IPS-NIHi11 (cell line): ENCODE results near the gene LRP1B.
A peak's percentile ranks its signal among the peaks of the same experiment; 100 is the strongest.
"Not testable (repeated sequence)": the region's sequence is repeated elsewhere in the genome, so short reads cannot be mapped to it uniquely, and the experiment has no call there.

Source experiments
- DNase-seq: peaks from one replicate; pipeline ENCODE4 v3.0.0; 2012; ENCODE audit warnings: mixed read lengths, low spot score

Gene LRP1B

DNA sequence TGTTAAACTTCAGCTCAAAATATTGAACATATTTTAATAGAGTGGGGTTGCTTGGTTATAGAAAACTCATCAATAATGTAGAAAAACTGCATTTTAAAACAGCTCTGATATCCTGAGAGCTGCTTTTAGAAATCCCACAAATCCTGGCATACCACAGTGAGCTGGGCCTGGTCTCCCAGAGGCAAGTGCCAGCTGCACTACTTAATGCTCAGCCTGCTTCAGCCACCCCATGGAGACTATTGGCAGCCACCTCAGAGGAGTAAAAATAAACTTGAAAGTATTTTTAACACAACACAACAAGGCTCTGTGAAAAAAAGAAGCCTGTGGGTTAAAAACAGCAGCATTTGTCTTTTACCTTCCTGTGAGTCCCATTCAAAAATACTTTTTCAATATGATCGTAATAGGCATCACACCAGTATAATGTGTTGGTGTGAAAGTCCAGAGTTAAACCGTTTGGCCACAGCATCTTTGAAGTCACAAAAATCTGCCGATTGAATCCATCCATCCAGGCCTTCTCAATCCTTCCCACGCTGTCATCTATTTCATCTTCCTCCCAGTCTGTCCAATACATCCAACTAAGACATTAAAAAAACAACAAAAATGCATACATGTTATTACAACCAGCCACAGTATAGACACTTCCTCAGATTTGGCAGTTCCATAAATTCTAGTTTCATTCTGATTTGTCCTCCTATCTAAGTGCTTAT is 1115.3 kb downstream of the LRP1B start:
- peak; percentile 8 for DNase-seq

DNA sequence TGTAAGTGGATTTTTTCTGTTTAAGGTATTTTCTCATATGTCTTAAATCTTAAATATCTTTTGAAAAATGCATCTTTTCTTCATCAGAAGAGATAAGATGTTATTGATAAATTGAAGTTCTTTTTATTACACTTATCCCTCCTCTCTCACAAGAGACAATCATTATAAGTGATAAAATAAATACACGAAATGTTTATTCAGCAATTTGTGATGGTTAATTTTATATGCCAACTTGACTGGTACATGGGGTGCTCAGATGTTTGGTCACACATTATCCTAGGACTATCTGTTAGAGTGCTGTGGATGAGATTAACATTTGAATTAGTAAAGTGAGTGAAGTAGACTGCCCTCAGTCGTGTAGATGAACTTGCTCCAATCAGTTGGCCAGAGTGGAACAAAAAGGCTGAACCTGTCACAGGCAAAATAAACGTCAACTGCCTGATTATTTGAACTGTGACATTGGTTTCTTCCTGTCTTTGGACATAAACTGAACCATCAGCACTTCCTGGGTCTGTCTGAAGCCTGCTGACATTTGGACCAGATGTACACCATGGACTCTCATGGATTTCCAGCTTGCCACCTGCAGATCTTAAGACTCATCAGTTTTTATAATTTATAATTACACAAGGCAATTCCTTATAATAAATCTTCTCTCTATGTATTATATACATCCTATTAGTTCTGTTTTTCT is 1126.7 kb downstream of the LRP1B start:
- DNase-seq, result no peak

- no peak for DNase-seq
These were observed 1129.1 kb downstream of the LRP1B start for GRCh38 chr2:141001750-141002149.

DNA sequence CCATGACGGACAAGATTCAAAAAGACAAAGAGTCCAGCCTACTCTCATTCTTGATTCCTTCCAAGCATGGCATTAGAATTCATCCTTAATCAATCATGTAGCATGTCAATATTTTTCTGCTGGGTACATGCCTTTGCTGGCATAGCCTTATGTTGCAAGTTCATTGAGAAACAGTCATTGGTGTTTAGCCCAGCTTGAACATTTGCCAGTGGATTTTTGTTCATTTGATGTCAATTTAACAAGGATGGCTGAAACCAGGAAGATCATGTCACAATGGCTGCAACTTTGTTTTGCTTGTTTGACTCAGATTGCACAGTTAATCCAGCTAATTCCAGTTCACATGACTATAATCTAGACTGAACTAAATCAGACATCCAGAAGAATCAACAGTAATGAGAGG is 1132.2 kb downstream of the LRP1B start:
- DNase-seq, result no peak

- no peak for DNase-seq
These were observed 1132.8 kb downstream of the LRP1B start for GRCh38 chr2:140998017-140998416.

DNA sequence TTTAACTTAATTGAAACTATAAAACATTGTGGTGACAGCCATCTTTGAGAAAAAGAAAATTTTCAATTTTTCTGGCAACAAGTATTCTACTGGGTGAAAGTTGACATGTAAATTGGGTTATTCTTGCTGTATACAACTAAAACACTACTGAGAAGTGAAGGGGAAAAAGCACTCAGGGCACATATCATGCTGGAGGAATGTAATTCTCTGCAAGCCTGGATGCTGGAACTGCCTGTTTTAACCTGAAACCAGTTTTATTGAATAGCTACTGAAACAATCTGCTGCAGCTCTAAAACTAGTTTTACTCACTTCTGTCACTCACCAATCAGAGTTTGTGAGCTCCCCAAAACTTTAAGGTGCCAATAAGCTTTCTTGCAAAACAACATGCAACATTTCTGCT is 1136.0 kb downstream of the LRP1B start:
- no peak for DNase-seq

- DNase-seq, result no peak
These were observed 1140.4 kb downstream of the LRP1B start for GRCh38 chr2:140990416-140990815.

GRCh38 chr2:140988597-140988996 is 1142.2 kb downstream of the LRP1B start:
- no peak for DNase-seq

- DNase-seq, result no peak
These were observed 1144.4 kb downstream of the LRP1B start for GRCh38 chr2:140986456-140986855.

- no peak for DNase-seq
These were observed 1155.6 kb downstream of the LRP1B start for GRCh38 chr2:140975237-140975636.

DNA sequence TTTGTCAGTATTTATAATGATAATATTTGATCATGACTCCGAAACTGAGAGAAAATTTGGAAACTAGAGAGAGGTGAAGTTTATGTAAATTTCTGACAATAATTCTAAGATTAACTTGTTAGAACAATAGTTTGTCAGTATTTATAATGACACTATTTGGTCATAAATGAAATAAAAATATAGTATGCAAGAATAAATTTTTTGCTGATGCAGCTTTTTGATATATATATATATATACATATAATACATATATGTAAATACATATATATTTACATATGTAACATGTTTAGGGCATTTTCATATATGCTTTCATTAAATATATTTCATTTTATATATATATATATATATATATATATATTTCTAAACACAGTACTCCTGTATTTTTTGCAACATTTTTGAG is 1158.1 kb downstream of the LRP1B start:
- DNase-seq, result no peak

- not testable (repeated sequence) for DNase-seq
These were observed 1166.5 kb downstream of the LRP1B start for GRCh38 chr2:140964324-140964723.

DNA sequence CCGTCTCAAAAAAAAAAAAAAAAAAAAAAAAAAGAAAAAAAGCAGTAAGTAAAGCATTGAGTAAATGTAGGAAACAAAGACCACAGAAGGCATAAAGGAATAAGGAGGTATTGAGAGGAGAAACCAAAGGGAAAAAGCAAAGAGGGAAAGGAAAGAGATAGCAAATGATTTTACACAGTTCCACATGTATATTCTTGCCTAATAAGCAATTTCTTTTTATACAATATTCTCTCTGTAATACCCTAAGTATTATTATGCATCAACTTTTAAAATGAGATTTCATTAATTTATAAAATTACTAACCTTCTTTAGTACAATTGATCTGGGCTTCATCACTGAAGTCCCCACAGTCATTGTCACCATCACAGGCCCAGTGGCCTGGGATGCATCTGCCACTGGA is 1180.9 kb downstream of the LRP1B start:
- DNase-seq, result no peak

DNA sequence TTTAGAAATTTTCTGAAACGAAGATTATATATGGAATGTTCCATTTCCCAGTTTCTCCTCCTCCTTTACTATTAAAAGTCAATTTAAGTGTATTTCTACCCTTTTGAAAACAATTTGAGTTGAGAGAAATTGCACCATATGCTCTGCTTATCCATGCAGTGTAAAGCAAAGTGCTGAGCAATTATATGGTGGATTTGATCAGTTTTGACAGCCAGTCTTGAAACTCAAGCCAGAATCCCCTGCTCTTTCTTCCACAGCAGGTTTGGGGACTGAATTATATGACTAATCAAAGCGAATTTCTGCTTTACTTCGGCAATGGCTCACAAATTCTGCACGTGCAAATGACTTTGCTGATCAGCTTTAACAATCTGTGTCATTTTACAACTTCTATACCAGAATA is 1183.6 kb downstream of the LRP1B start:
- no peak for DNase-seq

- DNase-seq, result no peak
These were observed 1186.9 kb downstream of the LRP1B start for GRCh38 chr2:140943867-140944266.

DNA sequence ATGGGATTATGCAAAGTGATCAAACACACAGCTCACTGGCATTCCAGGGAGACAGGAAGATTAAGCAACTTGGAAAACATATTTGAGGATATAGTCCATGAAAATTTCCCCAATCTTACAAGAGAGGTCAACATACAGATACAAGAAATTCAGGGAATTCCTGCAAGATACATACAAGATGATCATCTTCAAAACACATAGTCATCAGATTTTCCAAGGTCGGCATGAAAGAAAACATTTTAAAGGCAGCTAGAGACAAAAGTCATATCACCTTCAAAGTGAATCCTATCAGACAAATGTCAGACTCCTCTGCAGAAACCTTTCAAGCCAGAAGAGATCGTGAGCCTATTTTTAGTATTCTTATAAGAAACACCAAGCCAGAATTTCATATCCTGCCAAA is 1188.5 kb downstream of the LRP1B start:
- DNase-seq, result no peak

DNA sequence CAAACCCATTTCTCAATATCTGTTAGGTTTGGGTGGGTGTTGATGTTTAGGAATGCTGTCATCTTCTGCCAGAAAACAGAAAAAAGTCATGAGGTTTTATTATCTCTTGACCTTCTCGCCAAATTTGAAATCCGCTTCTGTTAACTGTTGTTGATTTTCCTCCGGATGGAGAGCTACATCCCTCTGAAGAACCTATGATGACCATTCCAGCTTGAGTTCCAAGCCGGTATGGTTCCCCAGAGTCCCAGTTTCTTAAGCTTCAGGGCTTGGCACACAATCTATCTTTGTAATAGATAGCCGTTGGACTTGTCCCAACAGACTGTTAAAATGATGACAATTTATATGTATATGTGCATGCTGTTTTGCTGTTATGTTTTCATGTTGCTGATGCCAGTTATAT is 1201.0 kb downstream of the LRP1B start:
- no peak for DNase-seq

DNA sequence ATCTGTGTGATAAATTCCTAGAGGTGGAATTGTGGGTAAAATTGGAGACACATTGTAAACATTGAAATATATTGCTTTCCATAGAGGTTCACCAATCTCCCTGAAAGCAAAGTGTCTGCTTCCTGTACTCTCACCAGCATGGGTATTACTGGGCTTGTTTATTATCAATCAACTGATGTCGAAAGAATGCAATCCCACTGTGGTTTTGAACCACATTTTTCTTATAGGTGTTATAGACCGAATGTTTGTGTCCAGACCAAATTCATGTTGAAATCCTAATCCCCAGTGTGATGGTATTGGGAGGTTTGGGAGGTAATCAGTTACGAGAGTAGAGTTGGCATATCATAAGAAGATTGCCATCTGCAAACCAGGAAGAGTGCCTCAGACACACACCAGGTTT is 1212.4 kb downstream of the LRP1B start:
- no peak for DNase-seq

GRCh38 chr2:140916410-140916809 is 1214.4 kb downstream of the LRP1B start:
- DNase-seq, result no peak

DNA sequence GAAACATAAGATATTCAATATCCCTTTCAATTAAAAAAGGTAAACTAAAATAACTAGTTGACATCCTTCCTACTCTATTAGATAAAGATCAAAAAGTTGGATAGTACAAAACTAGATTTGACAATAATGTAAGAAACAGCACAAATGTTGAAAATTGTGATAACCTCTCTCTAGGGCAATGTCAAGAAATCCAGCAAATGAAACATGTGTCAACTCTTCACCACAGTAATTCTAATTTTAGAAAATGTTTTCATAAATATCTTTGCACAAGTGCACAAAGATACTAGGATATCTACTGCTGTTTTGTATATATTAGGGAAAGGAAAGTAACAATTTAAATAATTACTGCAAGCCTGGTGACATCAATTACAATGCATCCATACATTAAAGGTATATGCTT is 1220.1 kb downstream of the LRP1B start:
- DNase-seq, result no peak

- peak; percentile 37 for DNase-seq
These were observed 1225.6 kb downstream of the LRP1B start for GRCh38 chr2:140905083-140905781.

GRCh38 chr2:140895378-140895777 is 1235.4 kb downstream of the LRP1B start:
- no peak for DNase-seq

DNA sequence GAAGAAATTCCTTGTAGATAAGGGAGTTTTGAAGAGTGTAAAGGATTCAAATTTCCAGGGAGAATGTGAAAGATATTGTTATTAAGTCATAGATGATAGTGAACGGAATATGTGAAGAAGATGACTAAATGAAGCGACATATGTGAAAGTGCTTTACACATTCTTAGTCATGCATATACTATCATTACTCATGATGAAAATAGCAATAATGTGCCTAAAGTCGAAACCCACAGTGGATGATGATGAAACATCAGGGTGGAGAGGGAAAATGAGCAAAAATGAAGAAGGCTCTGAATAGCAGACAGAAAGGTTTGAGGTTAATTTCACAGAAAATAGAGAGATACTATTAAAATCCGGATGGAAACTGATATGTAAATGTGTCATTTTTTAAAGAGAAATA is 1237.1 kb downstream of the LRP1B start:
- no peak for DNase-seq
